HCT116 (cell line): Measurements from ENCODE around the gene LIPN. TPM values are rescaled to one million over a fixed set of nuclear protein-coding genes. Genes with fewer than 3 reads are reported as not detected.

Source experiments
- ATAC-seq: fragments of 200-7000 bp; cut with Tn5 transposase; 2 replicates; pipeline ENCODE4 v1.9.1; 2020; ENCODE audit warnings: mild to moderate bottlenecking, moderate library complexity
- BruUV-seq: library from RNA; stranded (reverse); fragments of 400-500 nt; replicated peaks from 2 replicates; lab custom pipeline; 2021; lab: Mats Ljungman, UMichigan
- CTCF ChIA-PET: fragments of 300-600 bp; sonication (Branson Sonifier 250); formaldehyde crosslinking; loops from one replicate; lab custom pipeline; 2021; ENCODE audit warnings: antibody characterized with exemption; lab: Charles Lee
- POLR2A ChIA-PET: fragments of 300-600, 350-600 bp; sonication (Branson Sonifier 250); formaldehyde crosslinking; loops from one replicate; lab custom pipeline; 2021; ENCODE audit warnings: antibody characterized with exemption; lab: Charles Lee
- RAD21 ChIA-PET, 2 experiments: fragments of 300-600 bp; sonication (Branson Sonifier 250); formaldehyde crosslinking; loops; one replicate each; lab custom pipeline; 2023; ENCODE audit warnings: low total read pairs in 2 of 2; ENCODE audit not compliant: uncharacterized antibody in 2 of 2, unreplicated experiment in 2 of 2, low non-redundant PET in 1 of 2; lab: Charles Lee
- DNase-seq: peaks from one replicate; pipeline ENCODE4 v3.0.0-alpha.2; 2010; ENCODE audit warnings: low read depth, low spot score
- H2AFZ ChIP-seq: fragments of 200-600 bp; shearing (Covaris generic), sonication (generic); 2 replicates; pipeline ENCODE4 v1.6.1; 2017; ENCODE audit warnings: low read depth, mixed run types, mixed read lengths, antibody characterized with exemption, low read length; ENCODE audit not compliant: poor library complexity, severe bottlenecking
- H3K27ac ChIP-seq: 2 replicates; pipeline ENCODE4 v1.5.1; 2012; ENCODE audit warnings: low read depth, low read length
- H3K27me3 ChIP-seq: fragments of 200-600 bp; sonication (generic); 2 replicates; pipeline ENCODE4 v1.6.1; 2016; ENCODE audit warnings: mixed run types, low read length, mixed read lengths; ENCODE audit not compliant: insufficient read depth
- H3K36me3 ChIP-seq, 2 experiments: fragments of 200-500 bp in 1 of 2; fragments of 200-600 bp in 1 of 2; sonication (Bioruptor generic) in 1 of 2; sonication (generic) in 1 of 2; 2 replicates each; pipeline versions ENCODE4 v1.5.1 to v1.6.1; 2014 to 2016; ENCODE audit warnings: low read length in 2 of 2, inconsistent platforms in 1 of 2, mixed read lengths in 1 of 2, mixed run types in 1 of 2; ENCODE audit not compliant: insufficient read depth in 2 of 2, control insufficient read depth in 1 of 2
- H3K4me1 ChIP-seq, 2 experiments: fragments of 200-600 bp in 1 of 2; sonication (generic) in 1 of 2; 2 replicates each; pipeline versions ENCODE4 v1.5.1 to v1.6.1; 2012 to 2017; ENCODE audit warnings: low read length in 2 of 2, inconsistent platforms in 1 of 2, mild to moderate bottlenecking in 1 of 2, mixed read lengths in 1 of 2, mixed run types in 1 of 2, moderate library complexity in 1 of 2; ENCODE audit not compliant: insufficient read depth in 2 of 2, control insufficient read depth in 1 of 2
- H3K4me2 ChIP-seq: fragments of 200-600 bp; sonication (generic); 2 replicates; pipeline ENCODE4 v1.6.1; 2017; ENCODE audit warnings: mixed run types, low read length, mixed read lengths
- H3K4me3 ChIP-seq, 2 experiments: fragments of 200-600 bp in 1 of 2; sonication (generic) in 1 of 2; replicated peaks in 1 of 2; 2 replicates each; pipeline ENCODE4 v1.5.1; 2011 to 2016; ENCODE audit warnings: low read length in 2 of 2, control low read depth in 1 of 2, low read depth in 1 of 2, mild to moderate bottlenecking in 1 of 2, mixed read lengths in 1 of 2, mixed run types in 1 of 2
- H3K79me2 ChIP-seq: fragments of 200-600 bp; sonication (generic); 2 replicates; pipeline ENCODE4 v1.6.1; 2017; ENCODE audit warnings: mild to moderate bottlenecking, mixed run types, low read length, moderate library complexity, mixed read lengths; ENCODE audit not compliant: insufficient read depth
- H3K9ac ChIP-seq: fragments of 200-600 bp; sonication (generic); 2 replicates; pipeline ENCODE4 v1.6.1; 2016; ENCODE audit warnings: low read length, mixed read lengths
- H3K9me2 ChIP-seq: fragments of 200-600 bp; sonication (generic), shearing (Covaris generic); 2 replicates; pipeline ENCODE4 v1.6.1; 2017; ENCODE audit warnings: mixed run types, mild to moderate bottlenecking, moderate library complexity; ENCODE audit not compliant: insufficient read depth
- H3K9me3 ChIP-seq, 2 experiments: fragments of 200-500 bp in 1 of 2; fragments of 200-600 bp in 1 of 2; sonication (Bioruptor generic) in 1 of 2; sonication (generic) in 1 of 2; 2 replicates each; pipeline ENCODE4 v1.6.1; 2014 to 2017; ENCODE audit warnings: low read length in 2 of 2, mixed read lengths in 2 of 2, inconsistent platforms in 1 of 2, low read depth in 1 of 2, mild to moderate bottlenecking in 1 of 2, mixed run types in 1 of 2, moderate library complexity in 1 of 2; ENCODE audit not compliant: control insufficient read depth in 1 of 2, insufficient read depth in 1 of 2
- H4K20me1 ChIP-seq: fragments of 200-600 bp; sonication (generic), shearing (Covaris generic); 2 replicates; pipeline ENCODE4 v1.6.1; 2017; ENCODE audit warnings: mixed run types, mild to moderate bottlenecking, moderate library complexity; ENCODE audit not compliant: insufficient read depth
- ATF3 ChIP-seq: IDR thresholded peaks from 2 replicates; pipeline ENCODE4 v1.6.1; 2012
- CBX3 ChIP-seq: IDR thresholded peaks from 2 replicates; pipeline ENCODE4 v1.6.1; 2012; ENCODE audit warnings: low read depth
- CEBPB ChIP-seq: IDR thresholded peaks from 2 replicates; pipeline ENCODE4 v1.6.1; 2012; ENCODE audit warnings: low read depth
- CTCF ChIP-seq, 3 experiments: fragments of 200-600 bp in 1 of 3; sonication (generic) in 1 of 3; IDR thresholded peaks in 2 of 3; conservative IDR thresholded peaks in 1 of 3; 2 replicates each; pipeline ENCODE4 v1.5.1; 2012 to 2017; ENCODE audit warnings: low read depth in 2 of 3, low read length in 2 of 3, antibody characterized with exemption in 1 of 3, borderline replicate concordance in 1 of 3, control low read depth in 1 of 3, mild to moderate bottlenecking in 1 of 3, mixed read lengths in 1 of 3, mixed run types in 1 of 3, moderate library complexity in 1 of 3; ENCODE audit not compliant: insufficient read depth in 1 of 3
- EGR1 ChIP-seq: IDR thresholded peaks from 2 replicates; pipeline ENCODE4 v1.6.1; 2012; ENCODE audit warnings: low read depth
- EZH2 ChIP-seq: fragments of 200-600 bp; sonication (generic); IDR thresholded peaks from 2 replicates; pipeline ENCODE4 v1.6.1; 2017; ENCODE audit warnings: antibody characterized with exemption, mixed run types
- EZH2phosphoT487 ChIP-seq: fragments of 200-600 bp; IDR thresholded peaks from 2 replicates; pipeline ENCODE4 v1.6.1; 2018; ENCODE audit warnings: antibody characterized with exemption, borderline replicate concordance
- FOSL1 ChIP-seq: IDR thresholded peaks from 2 replicates; pipeline ENCODE4 v1.6.1; 2012; ENCODE audit warnings: low read depth
- JUND ChIP-seq: IDR thresholded peaks from 2 replicates; pipeline ENCODE4 v1.6.1; 2012
- POLR2A ChIP-seq: IDR thresholded peaks from 2 replicates; pipeline ENCODE4 v1.7.0; 2011; ENCODE audit warnings: borderline replicate concordance; ENCODE audit not compliant: insufficient read depth, insufficient read length; ENCODE audit errors: extremely low read depth
- POLR2AphosphoS5 ChIP-seq: IDR thresholded peaks from 2 replicates; pipeline ENCODE4 v1.6.1; 2011; ENCODE audit warnings: mild to moderate bottlenecking, low read depth, low read length, moderate library complexity
- RAD21 ChIP-seq: IDR thresholded peaks from 2 replicates; pipeline ENCODE4 v1.6.1; 2012; ENCODE audit warnings: low read depth, mild to moderate bottlenecking
- REST ChIP-seq: IDR thresholded peaks from 2 replicates; pipeline ENCODE4 v1.6.1; 2012; ENCODE audit warnings: low read depth
- SIN3A ChIP-seq: IDR thresholded peaks from 2 replicates; pipeline ENCODE4 v1.6.1; 2012; ENCODE audit warnings: low read depth
- SP1 ChIP-seq: IDR thresholded peaks from 2 replicates; pipeline ENCODE4 v1.6.1; 2012; ENCODE audit warnings: low read depth
- SRF ChIP-seq: IDR thresholded peaks from 2 replicates; pipeline ENCODE4 v1.6.1; 2012; ENCODE audit warnings: low read depth
- YY1 ChIP-seq: IDR thresholded peaks from 2 replicates; pipeline ENCODE4 v1.6.1; 2011; ENCODE audit warnings: low read length, low read depth, moderate library complexity, mild to moderate bottlenecking; ENCODE audit not compliant: insufficient replicate concordance; ENCODE audit errors: extremely low read depth
- ZBTB33 ChIP-seq: IDR thresholded peaks from 2 replicates; pipeline ENCODE4 v1.6.1; 2011; ENCODE audit warnings: mild to moderate bottlenecking, low read length, moderate library complexity; ENCODE audit not compliant: insufficient replicate concordance; ENCODE audit errors: extremely low read depth
- ZFX ChIP-seq: fragments of 450-650 bp; IDR thresholded peaks from 2 replicates; pipeline ENCODE4 v1.6.1; 2017
- ZNF274 ChIP-seq: fragments of 200-500 bp; sonication (Bioruptor generic); IDR thresholded peaks from 2 replicates; pipeline ENCODE4 v1.6.1; 2014; ENCODE audit warnings: mild to moderate bottlenecking, low read depth, low read length, inconsistent platforms
- intact Hi-C: fragments of 100-400 bp; cut with micrococcal nuclease; formaldehyde crosslinking; loops from 2 replicates; pipeline ENCODE4 v1.10.0; 2022
- total RNA-seq: library from RNA; stranded (reverse); gene quantifications from one replicate; pipeline ENCODE4 v1.2.1, GENCODE V29; 2021; ENCODE audit not compliant: unreplicated experiment

The LIPN gene
- total RNA-seq, 1 experiment from 2014 or later: not detected

GRCh38 chr10:88792661-88793060 lies 32.8 kb downstream of the LIPN start:
- Histone ChIP-seq H3K27ac (no peak overlapping the region), H3K27me3 (no peaks in the 10 kb centered on the region), H3K9me3 (no peaks in the 10 kb centered on the region), H3K9me2 (no peaks in the 10 kb centered on the region), H3K4me2 (no peak overlapping the region), H3K79me2 (no peaks in the 10 kb centered on the region), H3K4me3 (no peak overlapping the region), H3K4me1 (peaks cover 6 to 10% of the 10 kb centered on the region in 2 experiments; a peak in 3 of 4 replicates), H2AFZ (no peak overlapping the region), H4K20me1 (no peaks in the 10 kb centered on the region), H3K36me3 (no peaks in the 10 kb centered on the region), H3K9ac (no peak overlapping the region)
- BruUV-seq: no TSS peak
- intact Hi-C loops: loop anchor here (5.0 kb wide), 2 partner anchors 105 to 225 kb away; no protein-coding TSS in a partner anchor
- POLR2A ChIA-PET: no interaction called here
- TF ChIP-seq YY1 (no peak), EZH2 (no peak), RAD21 (no peak), SP1 (no peak), ZFX (no peak), REST (no peak), FOSL1 (no peak), EGR1 (no peak), SRF (no peak), EZH2phosphoT487 (no peak), ZNF274 (no peak), JUND (no peak), CBX3 (no peak), POLR2A (no peak), CTCF (IDR thresholded peaks at IDR 0.05 in 2 of 3, conservative IDR thresholded peaks at IDR 0.05 in 1 of 3; ENCODE audit: borderline replicate concordance in 1 of 3, insufficient read depth in 1 of 3, low read depth in 2 of 3, low read length in 2 of 3) (no peak), SIN3A (no peak), POLR2AphosphoS5 (no peak), ATF3 (no peak), ZBTB33 (no peak), CEBPB (no peak)
- ATAC-seq (no peak), DNase-seq (no peak)
- CTCF ChIA-PET: interaction anchor here (0.6 kb wide), 1 partner anchor 16 kb away, joined by 3 read pairs; no protein-coding TSS in a partner anchor
- RAD21 ChIA-PET: no interaction called here
